Nasal cavity respiratory epithelium epithelial cell of viscerocranial mucosa (primary cell): ENCODE data around the gene GCNT2. TPM values are rescaled to one million over a fixed set of nuclear protein-coding genes. Genes with fewer than 3 reads are reported as not detected.

ENCODE experiments used
- total RNA-seq: library from RNA; depleted of rRNA; stranded (reverse); fragments of >200 nt; gene quantifications from 2 replicates; pipeline ENCODE4 v1.2.3, GENCODE V29; 2014

Gene GCNT2
- 16.7 and 28.7 TPM in 2 replicates for total RNA-seq

GRCh38 chr6:10521104-10521808 is at the start of gene GCNT2:
TSS of gene GCNT2 (plus strand) at chr6:10521351. CDS start at chr6:10528912, 7,561 bp downstream.

Other genes with a start within 250 kb of the GCNT2 start
- gene TFAP2A, start 106.3 kb upstream of the GCNT2 start, total RNA-seq = 10.9 and 23.2 TPM in 2 replicates
- gene C6orf52, start 173.3 kb downstream of the GCNT2 start, total RNA-seq = 1.4 and 2.1 TPM in 2 replicates
- gene PAK1IP1, start 173.6 kb downstream of the GCNT2 start, total RNA-seq = 28.5 and 28.7 TPM in 2 replicates
- gene TMEM14C, start 201.7 kb downstream of the GCNT2 start, total RNA-seq = 82.4 and 117 TPM in 2 replicates
- gene TMEM14B, start 226.5 kb downstream of the GCNT2 start, total RNA-seq = 43.7 and 55.7 TPM in 2 replicates